Sigmoid colon (tissue), 4 donors: ENCODE results near the gene LY86.

Experiments
- EP300 ChIP-seq, 4 donors: sonication (generic); formaldehyde crosslinking; IDR thresholded peaks; one replicate each; pipeline ENCODE4 v1.6.1; 2017; ENCODE audit warnings: antibody characterized with exemption in 4 of 4
- POLR2A ChIP-seq, 2 donors: fragments of 450-650 bp; IDR thresholded peaks; one replicate each; pipeline ENCODE4 v1.6.1; 2016; ENCODE audit warnings: antibody characterized with exemption in 2 of 2, mild to moderate bottlenecking in 2 of 2, moderate library complexity in 2 of 2
- TF ChIP-seq, protein P1 (sequence below), 4 experiments: fragments of 450-650 bp in 3 of 4; fragments of 200-600 bp in 1 of 4; IDR thresholded peaks; one replicate each; pipeline ENCODE4 v1.5.1; 2016 to 2019; ENCODE audit warnings: antibody characterized with exemption in 4 of 4, mild to moderate bottlenecking in 3 of 4, moderate library complexity in 2 of 4

DNA sequence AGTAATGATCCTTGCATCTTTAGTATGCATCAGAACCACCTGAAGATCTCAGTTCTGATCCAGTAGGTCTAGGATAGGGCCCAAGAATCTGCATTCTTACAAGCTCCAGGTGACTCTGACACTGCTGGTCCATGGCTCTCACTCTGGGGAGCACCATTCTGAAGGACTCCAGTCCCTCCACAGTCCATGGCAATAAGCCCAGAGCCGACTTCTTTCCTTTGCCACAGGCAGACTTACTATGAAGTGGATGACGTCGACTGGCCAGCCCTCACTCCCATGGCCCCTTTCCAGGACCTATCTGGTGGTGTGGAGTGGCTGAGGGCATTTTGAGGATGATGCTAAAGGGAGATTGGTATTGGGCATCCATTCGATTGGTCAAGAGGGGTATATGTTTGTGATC lies 21.8 kb upstream of the LY86 start:
- TF ChIP-seq, protein P1, sequence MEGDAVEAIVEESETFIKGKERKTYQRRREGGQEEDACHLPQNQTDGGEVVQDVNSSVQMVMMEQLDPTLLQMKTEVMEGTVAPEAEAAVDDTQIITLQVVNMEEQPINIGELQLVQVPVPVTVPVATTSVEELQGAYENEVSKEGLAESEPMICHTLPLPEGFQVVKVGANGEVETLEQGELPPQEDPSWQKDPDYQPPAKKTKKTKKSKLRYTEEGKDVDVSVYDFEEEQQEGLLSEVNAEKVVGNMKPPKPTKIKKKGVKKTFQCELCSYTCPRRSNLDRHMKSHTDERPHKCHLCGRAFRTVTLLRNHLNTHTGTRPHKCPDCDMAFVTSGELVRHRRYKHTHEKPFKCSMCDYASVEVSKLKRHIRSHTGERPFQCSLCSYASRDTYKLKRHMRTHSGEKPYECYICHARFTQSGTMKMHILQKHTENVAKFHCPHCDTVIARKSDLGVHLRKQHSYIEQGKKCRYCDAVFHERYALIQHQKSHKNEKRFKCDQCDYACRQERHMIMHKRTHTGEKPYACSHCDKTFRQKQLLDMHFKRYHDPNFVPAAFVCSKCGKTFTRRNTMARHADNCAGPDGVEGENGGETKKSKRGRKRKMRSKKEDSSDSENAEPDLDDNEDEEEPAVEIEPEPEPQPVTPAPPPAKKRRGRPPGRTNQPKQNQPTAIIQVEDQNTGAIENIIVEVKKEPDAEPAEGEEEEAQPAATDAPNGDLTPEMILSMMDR (IDR thresholded peaks at IDR 0.05), result no peak
- TF ChIP-seq EP300 (IDR thresholded peaks at IDR 0.05) (no peak), POLR2A (IDR thresholded peaks at IDR 0.05) (no peak)
